Stimulated activated CD8-positive, alpha-beta memory T cell treated with anti-CD3 and anti-CD28 coated beads, Interleukin-4, amount 100 ng/mL, for 48 hours (primary cell): ENCODE data around the gene CPXM2.

Experiments
- DNase-seq: peaks from one replicate; pipeline ENCODE4 v3.0.0-alpha.2; 2020

Gene CPXM2

DNA sequence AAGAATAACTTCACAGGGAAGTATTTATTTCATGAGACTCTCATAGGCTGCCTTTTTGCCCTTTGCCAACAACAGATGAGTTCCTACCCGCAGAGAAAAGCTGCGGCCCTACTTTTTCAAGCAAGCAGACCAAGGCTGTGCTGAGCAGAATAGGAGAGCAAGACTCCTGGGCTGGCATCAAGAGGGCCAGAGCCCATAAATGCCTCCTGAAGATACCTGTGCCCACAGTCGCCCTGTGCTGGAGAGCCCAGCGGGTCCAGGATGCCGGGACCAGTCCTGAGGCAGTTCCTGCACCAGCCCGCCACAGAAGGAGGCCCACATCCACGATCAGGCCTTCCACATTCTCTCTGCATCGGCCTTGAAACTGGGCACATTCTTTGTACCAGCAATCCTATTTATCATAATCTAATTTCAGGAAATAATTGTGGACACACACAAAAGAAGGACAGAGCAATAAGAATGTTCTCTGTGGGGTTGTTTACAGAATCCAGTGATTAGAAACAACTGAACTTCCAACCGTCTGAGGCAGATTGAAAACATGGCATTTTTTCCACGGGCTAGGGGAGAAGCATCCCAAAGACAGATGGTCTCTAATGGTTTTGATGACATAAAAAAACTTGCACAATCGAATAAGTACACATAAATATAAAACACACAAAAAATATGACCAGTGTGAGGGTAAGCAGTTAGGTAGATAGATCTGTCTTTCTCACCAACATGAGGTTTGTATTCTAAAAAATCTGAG lies 95.6 kb downstream of the CPXM2 start:
- no peak for DNase-seq

DNA sequence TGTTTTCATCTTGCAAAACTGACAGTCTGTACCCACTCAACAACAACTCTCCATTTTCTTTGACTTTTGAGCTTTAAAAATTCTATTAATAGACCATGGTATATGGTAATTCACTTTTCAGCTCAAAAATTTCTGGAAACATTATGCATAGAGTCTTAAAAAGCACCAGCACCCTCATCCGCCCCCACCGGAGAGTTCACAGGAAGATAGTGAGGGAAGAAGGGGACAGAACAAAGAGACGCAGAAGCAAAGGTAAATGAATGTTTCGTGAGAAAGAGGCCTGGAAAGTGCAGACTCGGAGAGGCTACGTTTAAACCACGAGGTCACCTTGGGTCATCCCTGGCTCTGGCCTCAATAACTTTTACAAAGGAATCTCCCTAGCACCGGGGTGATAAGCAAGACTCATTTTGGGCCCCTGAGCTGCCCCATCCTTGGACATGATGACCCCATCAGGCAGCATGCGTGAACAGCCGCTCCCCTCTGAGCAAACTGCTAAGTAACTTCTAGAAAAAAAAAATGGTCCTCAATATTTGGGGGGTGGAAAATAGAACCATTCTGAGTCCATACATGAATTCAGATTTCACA lies 96.3 kb downstream of the CPXM2 start:
- no peak for DNase-seq

DNA sequence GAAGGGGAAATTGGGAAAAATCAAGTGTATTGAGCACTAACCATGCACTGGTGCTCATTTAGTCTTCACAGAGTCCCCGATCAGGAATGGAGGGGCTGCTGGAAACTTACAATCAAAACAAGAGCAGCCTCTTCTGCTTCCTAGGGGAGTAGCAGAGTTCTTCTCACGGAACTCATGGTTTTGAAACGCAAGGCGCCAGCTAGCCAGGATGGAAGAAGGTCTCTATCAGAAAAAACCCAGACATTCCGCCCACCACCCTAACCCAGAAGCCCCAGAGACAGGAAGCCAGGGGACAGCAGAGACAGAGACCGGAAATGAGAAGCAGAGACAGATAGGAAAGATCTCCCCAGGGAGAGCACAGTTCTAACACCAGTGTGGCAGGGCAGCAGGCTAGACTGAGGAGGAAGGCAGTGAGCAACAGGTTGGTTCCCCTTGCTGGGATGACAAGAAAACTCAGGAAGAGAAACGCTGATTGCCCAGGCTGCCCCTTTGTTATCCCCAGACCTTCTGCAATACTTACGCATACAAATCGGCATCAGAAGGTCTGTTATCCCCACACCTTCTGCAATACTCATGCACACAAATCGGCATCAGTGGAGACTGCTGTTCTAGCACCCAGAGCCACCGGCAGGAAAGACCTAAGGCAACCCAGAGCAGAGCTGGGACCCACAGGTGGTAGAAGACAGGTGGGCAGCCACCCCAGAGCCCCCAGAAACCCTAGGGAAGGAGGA lies 99.2 kb downstream of the CPXM2 start:
- DNase-seq = no peak

DNA sequence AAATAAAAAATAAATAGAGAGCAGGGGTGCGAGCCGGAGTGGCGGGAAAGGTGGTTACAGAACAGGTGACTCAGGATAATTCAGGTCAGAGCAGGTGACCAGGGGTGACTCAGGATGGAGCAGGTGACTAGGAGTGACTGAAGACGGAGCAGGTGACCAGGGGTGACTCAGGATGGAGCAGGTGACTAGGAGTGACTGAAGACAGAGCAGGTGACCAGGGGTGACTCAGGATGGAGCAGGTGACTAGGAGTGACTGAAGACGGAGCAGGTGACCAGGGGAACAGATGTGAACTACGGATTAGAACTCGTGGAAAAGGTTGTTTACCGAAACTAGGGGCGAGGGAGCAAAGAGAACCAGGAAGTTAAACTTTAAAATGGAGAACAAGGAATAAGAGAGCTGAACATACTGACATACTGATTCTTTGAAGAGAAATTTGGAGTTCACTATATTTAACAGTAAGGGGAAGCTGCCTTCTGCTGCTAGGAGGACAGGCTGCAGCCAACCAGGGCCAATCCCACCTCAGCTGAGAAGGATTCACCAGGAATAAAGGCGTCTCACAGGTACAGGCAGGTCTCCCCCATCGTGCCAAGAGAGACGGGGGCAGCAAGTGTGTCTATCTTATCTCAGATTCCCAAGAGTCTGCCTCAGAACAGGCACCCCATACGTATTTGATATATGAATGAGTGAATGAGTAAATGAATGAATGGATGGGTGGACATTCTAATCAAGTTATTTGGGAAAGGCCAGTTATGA lies 101.3 kb downstream of the CPXM2 start:
- DNase-seq = no peak

DNA sequence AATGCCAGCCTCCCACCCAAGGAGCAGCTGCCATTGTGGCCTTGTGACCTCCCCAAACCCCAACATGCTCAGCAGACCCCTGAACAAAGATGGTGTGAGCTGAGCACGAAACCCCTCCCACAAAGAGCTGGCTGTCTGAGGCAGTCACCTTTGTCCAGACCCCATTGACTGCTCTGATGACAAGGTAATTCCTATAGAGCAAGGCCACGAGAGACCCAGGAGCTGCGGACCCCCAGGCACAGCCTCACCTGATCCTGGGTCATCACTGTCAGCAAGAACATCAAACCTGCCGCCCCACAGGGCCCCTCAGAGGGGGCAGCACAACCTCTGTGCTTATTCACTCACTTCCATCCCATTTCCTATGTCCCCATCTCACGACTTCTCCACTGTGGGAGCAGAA lies 102.6 kb downstream of the CPXM2 start:
- DNase-seq = no peak

DNA sequence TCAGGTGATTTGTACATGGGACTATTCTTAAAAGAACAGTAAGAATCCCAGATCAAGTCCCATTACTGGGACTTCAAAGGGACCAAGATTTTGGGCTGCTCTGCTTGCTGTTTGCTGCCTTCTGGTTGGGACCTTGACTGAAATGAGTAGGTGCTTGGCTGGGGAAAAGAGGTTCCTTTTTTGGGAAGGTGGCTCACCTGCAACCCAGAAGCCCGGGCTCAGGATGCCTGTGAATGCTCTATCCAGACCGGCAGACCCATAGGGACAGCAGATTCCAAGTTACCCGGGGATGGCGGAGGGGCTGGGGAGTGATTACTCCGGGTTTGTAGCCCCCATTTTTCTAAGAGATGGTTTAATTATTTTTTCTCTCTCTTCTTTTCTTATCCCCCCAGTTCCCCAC lies 104.0 kb downstream of the CPXM2 start:
- DNase-seq = no peak

DNA sequence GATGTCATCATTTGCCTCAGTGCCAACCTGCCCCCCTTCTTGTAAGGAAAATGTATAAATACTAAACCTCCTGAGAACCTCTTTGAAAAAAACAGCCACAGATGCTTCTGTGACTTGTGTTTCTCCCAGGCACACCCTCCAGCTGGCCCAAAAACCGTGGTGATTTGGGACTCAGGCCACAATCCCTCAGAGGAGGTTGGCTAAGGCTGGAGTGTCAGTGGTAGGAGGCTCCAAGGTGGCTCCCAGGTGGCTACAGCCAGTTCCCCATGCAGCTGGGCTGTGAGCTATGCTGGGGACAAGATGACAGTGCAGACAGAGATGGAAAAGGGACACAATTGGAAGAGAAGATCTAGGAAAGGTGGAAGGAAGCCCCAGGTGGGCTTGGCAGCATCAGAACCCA lies 104.7 kb downstream of the CPXM2 start:
- no peak for DNase-seq

DNA sequence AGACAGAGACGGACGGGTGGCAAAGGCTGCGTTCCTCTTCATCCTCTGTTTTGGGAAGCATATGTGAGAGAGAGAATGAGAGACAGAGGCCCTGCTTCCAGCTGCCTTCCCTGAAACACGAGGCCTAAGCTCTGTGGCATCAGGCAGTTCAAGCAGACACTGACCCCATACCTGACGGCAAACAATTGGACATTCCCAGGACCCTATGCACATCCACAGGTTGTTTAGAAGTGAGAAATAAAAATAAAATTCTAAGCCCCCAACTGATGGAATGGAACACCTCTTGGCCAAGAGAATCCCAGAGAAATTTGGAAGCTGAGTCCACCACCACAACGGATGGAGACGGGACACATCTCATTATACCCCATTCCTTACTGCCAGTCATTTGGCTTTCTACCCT lies 105.3 kb downstream of the CPXM2 start:
- no peak for DNase-seq

DNA sequence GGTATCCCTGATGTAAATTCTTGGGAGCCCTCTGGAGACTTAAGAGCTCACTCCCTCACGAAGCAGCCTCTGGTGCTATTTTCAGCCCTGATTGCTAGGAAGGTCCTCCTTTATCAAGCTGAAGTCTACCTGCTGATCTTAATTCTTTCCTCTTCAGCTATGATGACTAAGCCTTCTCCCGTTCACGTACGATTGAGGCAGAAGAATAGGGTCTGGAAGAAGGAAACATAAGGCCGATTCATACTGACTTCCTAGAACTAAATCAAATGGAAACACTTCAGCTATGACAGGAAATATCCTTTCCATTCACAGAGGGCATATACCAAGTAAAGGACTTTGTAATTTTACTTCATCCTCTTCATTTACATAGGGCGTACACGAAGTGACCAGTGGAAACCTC lies 107.0 kb downstream of the CPXM2 start:
- DNase-seq = no peak

DNA sequence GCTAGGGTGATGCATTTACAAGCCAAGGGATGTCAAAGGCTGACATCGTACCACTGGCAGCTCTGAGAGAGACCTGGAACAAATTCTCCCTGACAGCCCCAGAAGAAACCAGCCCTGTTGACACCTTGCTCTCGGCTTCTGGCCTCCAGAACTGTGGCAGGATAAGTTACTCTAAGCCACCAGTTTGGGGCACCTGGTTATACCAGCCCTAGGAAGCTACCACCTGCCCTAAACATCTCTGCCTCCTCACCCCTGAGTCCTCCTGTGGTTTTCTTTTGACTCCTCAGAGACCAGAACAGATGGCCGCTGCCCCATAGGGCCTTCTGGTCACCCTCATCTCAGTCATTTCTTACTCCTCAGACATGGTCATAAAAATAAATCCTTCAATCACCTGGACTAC lies 107.4 kb downstream of the CPXM2 start:
- DNase-seq = no peak

DNA sequence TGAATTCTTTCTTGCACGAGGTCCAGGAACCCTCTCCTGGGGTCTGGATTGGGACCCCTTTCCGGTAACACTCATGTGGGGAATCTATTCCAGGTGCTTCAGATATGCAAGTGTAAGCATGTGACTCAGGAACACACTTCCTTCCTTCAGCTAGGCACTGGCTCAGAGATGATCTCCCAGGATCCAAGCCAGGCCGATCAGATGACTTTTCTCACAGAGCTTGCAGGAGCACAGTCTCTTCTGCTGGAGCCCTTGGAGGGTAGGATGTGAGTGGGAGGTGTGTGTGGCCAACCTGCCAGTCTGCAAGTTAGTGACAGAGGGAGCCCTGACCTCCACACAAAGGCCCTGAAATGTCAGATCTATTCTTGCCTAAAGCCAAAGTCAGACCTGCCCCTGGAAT lies 108.3 kb downstream of the CPXM2 start:
- no peak for DNase-seq

DNA sequence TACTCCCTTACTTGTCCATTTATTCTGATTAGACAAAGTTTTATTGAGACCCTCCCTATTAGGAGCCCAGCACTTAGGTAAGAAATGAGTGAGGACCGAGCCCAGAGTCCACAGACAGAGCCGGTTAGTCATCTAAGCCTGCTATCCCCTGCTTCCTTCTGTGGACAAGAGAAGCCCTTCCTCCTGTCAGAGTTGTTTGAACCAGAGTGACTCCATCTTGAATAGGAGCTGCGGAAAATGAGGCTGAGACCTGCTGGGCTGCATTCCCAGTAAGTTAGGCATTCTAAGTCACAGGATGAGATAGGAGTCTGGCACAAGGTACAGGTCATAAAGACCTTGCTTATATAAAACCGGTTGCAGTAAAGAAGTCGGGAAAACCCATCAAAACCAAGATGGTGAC lies 109.1 kb downstream of the CPXM2 start:
- DNase-seq = no peak

DNA sequence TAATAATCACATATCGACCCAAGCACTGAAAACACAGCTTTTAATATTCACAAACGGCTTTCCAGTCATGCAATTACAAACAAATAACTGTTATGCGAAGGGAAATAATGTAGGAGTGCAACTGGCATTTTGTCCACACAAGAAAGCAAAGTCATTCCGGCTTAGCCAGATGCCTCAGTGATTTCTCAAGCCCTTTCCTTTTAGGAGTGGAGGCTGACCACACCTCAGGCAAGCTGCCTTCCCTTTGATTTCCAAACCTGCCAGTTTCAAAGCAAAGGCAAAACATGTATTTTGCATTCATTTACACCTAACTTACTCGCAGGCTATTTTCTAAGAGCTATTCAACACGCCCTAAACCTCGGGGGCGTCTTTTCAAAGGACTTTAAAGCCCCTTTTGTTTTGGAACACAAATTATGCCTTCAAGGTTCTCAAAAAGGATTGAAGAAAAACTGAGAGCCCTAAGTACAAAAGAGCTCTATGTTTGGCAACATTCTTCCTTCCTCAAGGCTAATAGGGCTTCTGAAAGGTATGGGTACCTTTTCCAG lies 109.6 kb downstream of the CPXM2 start:
- no peak for DNase-seq

DNA sequence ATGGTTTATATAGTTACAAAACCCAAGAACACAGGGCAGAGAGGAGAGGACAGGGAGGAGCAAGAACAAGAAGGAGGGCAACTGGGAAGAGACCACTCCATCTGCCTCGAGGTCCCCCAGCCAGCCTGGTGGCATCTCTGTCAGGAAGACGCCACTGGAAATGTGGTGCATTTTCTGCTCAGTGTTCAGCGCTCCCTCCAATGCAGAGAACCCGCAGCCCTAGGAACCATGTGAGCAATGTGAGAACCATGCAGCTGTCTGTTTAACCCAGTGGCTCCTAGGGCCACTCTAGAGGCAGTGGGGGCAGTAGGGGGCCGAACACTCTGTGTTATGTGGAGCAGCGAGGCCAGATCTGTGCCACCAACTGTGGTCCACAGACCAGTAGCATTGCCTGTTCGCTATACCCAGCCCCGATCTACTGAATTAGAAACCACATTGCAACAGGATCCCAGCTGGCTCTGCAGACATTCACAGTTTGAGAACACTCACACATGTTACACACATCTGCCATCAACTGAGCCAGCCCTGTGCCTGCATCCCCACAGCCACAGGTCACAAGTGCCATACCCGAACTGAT lies 110.2 kb downstream of the CPXM2 start:
- no peak for DNase-seq

DNA sequence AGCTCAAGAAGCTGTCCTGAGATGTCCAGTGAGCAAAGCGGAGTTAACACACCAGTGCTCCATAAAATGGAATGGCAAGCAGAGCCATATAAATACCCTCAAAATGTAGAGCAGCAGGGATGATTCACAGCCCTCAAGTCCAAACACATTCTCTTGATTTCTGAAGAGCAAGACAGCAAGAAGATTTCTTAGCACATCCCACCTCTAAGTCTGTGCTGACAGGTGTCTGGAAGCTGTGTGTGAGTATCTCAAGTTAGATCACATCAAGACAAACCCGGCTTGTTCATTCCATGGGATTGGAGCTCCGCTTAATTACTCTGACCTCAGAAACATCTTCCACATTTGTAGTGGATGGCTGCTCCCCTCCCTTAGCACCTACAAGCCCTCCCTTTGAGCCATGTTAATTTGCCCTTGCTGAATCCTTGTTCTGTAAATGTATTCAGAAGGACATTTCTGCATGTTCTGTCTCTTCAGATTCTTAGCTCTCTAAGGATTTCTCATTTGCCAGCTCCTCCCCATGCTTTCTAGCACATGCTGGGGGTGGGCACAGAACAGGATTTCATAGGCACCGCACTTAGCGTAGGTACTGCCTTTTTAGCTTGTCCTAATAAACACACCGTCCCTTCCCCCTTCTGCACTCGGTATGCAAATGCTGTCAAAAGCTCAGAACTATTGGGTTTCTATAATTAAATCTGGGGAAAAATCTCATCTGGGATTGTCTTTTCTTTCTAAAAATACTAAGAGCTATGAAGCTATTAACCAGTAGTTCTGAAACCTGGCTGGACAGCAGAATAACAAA lies 112.7 kb downstream of the CPXM2 start:
- DNase-seq = no peak

DNA sequence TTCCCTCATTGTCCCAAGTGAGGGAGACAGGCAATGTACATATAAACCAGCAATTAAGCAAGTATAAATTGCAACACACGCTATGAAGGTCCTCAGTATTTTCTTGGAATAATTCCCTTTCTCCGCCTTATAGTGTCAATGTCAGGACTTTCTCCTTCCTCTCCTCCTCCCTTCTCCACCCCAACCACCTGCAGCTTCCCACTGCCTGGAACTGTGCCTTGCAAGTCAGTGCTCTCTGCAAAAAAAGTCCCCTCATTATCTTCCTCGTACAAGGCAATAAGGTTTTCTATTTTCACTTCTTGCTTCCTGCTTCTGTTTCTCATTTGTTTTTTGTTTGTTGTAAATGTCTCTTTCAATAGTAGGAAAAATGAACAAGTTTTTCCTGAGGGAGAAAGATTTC lies 113.7 kb downstream of the CPXM2 start:
- DNase-seq = no peak

DNA sequence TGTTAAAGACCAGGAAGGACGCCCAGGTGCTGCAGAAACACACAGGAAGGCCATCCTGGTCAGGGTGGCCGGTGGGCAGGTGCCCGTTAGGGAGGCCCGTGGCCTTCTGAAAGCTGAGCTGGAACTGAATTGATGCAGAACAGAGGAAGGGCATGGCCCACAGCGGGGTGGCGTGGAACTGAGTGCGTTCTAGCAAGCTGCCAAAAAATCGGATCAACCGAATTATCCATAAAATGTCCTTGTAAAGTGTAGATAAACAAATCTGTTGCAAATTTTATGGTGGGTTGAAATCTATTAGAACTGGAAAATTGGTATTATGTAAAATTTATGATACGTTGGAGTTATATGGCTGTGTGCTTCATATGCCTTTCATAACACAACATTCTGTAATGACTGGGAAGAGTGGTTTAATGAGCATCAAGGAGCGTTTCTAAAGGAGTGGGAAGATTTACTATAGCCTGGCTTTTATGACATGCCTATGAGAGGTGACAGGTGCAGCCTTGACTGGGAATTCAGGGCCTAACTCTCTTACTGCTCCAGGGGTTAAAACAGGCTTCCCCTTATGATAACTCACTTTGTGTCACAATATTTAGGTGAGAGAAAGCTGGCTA lies 117.4 kb downstream of the CPXM2 start:
- no peak for DNase-seq

DNA sequence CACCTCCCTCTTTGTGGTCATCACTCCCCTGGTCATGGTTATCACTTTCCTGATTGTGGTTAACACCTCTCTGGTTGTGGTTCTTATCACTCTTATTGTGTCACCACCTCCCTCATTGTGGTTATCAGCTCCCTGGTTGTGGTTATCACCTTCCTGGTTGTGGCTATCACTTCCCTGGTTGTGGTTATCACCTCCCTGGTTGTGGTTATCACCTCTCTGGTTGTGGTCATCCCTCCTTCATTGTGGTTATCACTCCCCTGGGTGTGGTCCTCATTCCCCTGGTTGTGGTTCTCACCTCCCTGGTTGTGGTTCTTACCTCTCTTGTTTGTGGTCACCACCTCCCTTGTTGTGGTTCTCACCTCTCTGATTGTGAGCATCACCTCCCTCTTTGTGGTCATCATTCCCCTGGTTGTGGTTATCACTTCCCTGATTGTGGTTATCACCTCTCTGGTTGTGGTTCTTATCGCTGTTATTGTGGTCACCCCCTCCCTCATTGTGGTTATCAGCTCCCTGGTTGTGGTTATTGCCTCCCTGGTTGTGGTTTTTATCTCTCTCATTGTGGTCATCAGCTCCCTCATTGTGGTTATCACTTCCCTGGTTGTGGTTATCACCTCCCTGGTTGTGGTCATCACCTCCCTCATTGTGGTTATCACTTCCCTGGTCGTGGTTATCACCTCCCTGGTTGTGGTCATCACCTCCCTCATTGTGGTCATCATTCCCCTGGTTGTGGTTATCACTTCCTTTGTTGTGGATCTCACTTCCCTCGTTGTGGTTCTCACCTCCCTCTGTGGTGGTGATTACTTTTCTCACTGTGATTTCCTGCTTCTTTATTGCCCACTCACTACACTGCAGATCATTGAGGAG lies 118.7 kb downstream of the CPXM2 start:
- DNase-seq = peak; percentile 27

DNA sequence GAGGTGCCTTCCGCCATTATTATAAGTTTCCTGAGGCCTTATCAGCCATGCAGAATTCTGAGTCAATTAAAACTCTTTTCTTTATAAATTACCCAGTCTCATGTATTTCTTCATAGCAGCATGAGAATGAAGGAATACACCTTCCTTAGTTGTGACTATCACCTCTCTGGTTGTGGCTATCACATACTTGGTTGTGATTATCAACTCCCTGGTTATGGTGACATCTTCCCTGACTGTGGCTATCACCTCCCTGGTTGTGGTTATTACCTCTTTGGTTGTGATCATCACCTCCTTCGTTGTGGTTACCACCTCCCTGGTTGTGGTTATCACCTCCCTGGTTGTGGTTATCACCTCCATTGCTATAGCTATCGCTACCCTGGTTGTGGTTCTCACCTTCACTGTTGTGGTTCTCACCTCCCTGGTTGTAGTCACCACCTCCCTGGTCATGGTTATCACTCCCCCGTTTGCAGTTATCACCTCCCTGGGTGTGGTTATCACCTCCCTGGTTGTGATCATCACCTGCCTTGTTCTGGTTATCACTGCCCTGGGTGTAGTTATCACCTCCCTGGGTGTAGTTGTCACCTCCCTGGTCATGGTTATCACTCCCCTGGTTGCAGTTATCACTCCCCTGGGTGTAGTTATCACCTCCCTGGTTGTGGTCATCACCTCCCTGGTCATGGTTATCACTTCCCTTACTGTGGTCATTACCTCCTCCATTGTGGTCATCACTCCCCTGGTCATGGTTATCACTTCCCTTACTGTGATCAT lies 119.5 kb downstream of the CPXM2 start:
- peak; percentile 26 for DNase-seq

DNA sequence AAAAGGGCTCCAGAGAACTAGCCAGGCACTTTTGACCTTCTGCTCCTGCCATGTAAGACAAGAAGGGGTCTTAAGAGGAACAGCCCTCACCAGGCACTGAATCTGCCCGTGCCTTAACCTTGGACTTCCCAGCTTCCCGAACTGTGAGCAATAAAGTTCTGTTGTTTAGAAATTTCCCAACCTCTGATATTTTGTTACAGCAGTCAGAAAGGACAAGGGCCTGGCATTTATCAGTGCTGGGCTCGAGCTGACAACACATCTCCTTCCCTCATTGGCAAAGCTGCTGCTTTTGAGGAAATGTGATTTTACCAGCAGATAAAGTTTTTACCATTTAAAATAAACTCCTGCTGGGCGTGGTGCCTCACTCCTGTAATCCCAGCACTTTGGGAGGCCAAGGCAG lies 122.0 kb downstream of the CPXM2 start:
- DNase-seq = no peak
